ENCODE data around the gene ARHGAP9.
A peak's percentile ranks its signal among the peaks of the same experiment; 100 is the strongest.
"Not testable (repeated sequence)": the region's sequence is repeated elsewhere in the genome, so short reads cannot be mapped to it uniquely, and the experiment has no call there.

The ARHGAP9 gene

GRCh38 chr12:57500213-57500612 lies 20.5 kb upstream of the ARHGAP9 start:
- Histone ChIP-seq H3K9ac (ENCODE audit: low read length) (no peak overlapping the region), H3K27me3 (ENCODE audit: control insufficient read depth, insufficient read depth, low read length) (no peaks in the 10 kb centered on the region), H3K9me3 (ENCODE audit: control insufficient read depth, low read depth, low read length) (no peaks in the 10 kb centered on the region), H3K36me3 (ENCODE audit: control insufficient read depth, low read depth, low read length) (peaks cover 75% of the 10 kb centered on the region), H3K4me3 (ENCODE audit: low read length) (no peak overlapping the region), H3K27ac (ENCODE audit: low read length) (no peak overlapping the region), H3K4me1 (ENCODE audit: control insufficient read depth, low read depth, low read length) (no peaks in the 10 kb centered on the region)

GRCh38 chr12:57498571-57498970 lies 18.9 kb upstream of the ARHGAP9 start:
- H3K36me3 ChIP-seq (ENCODE audit: control insufficient read depth, low read depth, low read length), result peaks cover 61% of the 10 kb centered on the region
- H3K27ac ChIP-seq (ENCODE audit: low read length), result no peak overlapping the region
- no peak overlapping the region for H3K9ac ChIP-seq (ENCODE audit: low read length)
- H3K4me3 ChIP-seq (ENCODE audit: low read length), result no peak overlapping the region
- no peaks in the 10 kb centered on the region for H3K27me3 ChIP-seq (ENCODE audit: control insufficient read depth, insufficient read depth, low read length)
- H3K9me3 ChIP-seq (ENCODE audit: control insufficient read depth, low read depth, low read length), result no peaks in the 10 kb centered on the region
- no peaks in the 10 kb centered on the region for H3K4me1 ChIP-seq (ENCODE audit: control insufficient read depth, low read depth, low read length)

GRCh38 chr12:57498132-57498502 lies 18.5 kb upstream of the ARHGAP9 start:
- Histone ChIP-seq H3K36me3 (ENCODE audit: control insufficient read depth, low read depth, low read length) (peaks cover 59% of the 10 kb centered on the region), H3K4me3 (ENCODE audit: low read length) (no peak overlapping the region), H3K4me1 (ENCODE audit: control insufficient read depth, low read depth, low read length) (no peaks in the 10 kb centered on the region), H3K9ac (ENCODE audit: low read length) (no peak overlapping the region), H3K9me3 (ENCODE audit: control insufficient read depth, low read depth, low read length) (no peaks in the 10 kb centered on the region), H3K27ac (ENCODE audit: low read length) (no peak overlapping the region), H3K27me3 (ENCODE audit: control insufficient read depth, insufficient read depth, low read length) (no peaks in the 10 kb centered on the region)

- no peak overlapping the region for H3K9ac ChIP-seq (ENCODE audit: low read length)
- H3K27me3 ChIP-seq (ENCODE audit: control insufficient read depth, insufficient read depth, low read length), result no peaks in the 10 kb centered on the region
- H3K27ac ChIP-seq (ENCODE audit: low read length), result no peak overlapping the region
- H3K4me3 ChIP-seq (ENCODE audit: low read length), result no peak overlapping the region
- no peaks in the 10 kb centered on the region for H3K9me3 ChIP-seq (ENCODE audit: control insufficient read depth, low read depth, low read length)
- H3K36me3 ChIP-seq (ENCODE audit: control insufficient read depth, low read depth, low read length), result peaks cover 61% of the 10 kb centered on the region
- no peaks in the 10 kb centered on the region for H3K4me1 ChIP-seq (ENCODE audit: control insufficient read depth, low read depth, low read length)
Measured at GRCh38 chr12:57497223-57498131, 17.8 kb upstream of the ARHGAP9 start.

GRCh38 chr12:57496822-57497221 lies 17.2 kb upstream of the ARHGAP9 start:
- H3K9me3 ChIP-seq (ENCODE audit: control insufficient read depth, low read depth, low read length), result no peaks in the 10 kb centered on the region
- H3K27ac ChIP-seq (ENCODE audit: low read length), result no peak overlapping the region
- no peaks in the 10 kb centered on the region for H3K27me3 ChIP-seq (ENCODE audit: control insufficient read depth, insufficient read depth, low read length)
- no peaks in the 10 kb centered on the region for H3K4me1 ChIP-seq (ENCODE audit: control insufficient read depth, low read depth, low read length)
- H3K9ac ChIP-seq (ENCODE audit: low read length), result no peak overlapping the region
- no peak overlapping the region for H3K4me3 ChIP-seq (ENCODE audit: low read length)
- H3K36me3 ChIP-seq (ENCODE audit: control insufficient read depth, low read depth, low read length), result peaks cover 59% of the 10 kb centered on the region

- not testable (repeated sequence) for H3K4me1 ChIP-seq (ENCODE audit: control insufficient read depth, low read depth, low read length); H3K27ac ChIP-seq (ENCODE audit: low read length); H3K27me3 ChIP-seq (ENCODE audit: control insufficient read depth, insufficient read depth, low read length); H3K9ac ChIP-seq (ENCODE audit: low read length); H3K4me3 ChIP-seq (ENCODE audit: low read length); H3K9me3 ChIP-seq (ENCODE audit: control insufficient read depth, low read depth, low read length)
- H3K36me3 ChIP-seq (ENCODE audit: control insufficient read depth, low read depth, low read length), result peaks cover 59% of the 10 kb centered on the region
Measured at GRCh38 chr12:57495051-57495701, 15.5 kb upstream of the ARHGAP9 start.

GRCh38 chr12:57491393-57492280 lies 12.0 kb upstream of the ARHGAP9 start:
- no peak overlapping the region for H3K9ac ChIP-seq (ENCODE audit: low read length)
- H3K27me3 ChIP-seq (ENCODE audit: control insufficient read depth, insufficient read depth, low read length), result no peaks in the 10 kb centered on the region
- no peaks in the 10 kb centered on the region for H3K9me3 ChIP-seq (ENCODE audit: control insufficient read depth, low read depth, low read length)
- H3K4me3 ChIP-seq (ENCODE audit: low read length), result no peak overlapping the region
- H3K27ac ChIP-seq (ENCODE audit: low read length), result no peak overlapping the region
- H3K36me3 ChIP-seq (ENCODE audit: control insufficient read depth, low read depth, low read length), result peaks cover 43% of the 10 kb centered on the region
- H3K4me1 ChIP-seq (ENCODE audit: control insufficient read depth, low read depth, low read length), result no peaks in the 10 kb centered on the region

GRCh38 chr12:57490126-57490525 lies 10.5 kb upstream of the ARHGAP9 start:
- no peak overlapping the region for H3K4me3 ChIP-seq (ENCODE audit: low read length)
- H3K9me3 ChIP-seq (ENCODE audit: control insufficient read depth, low read depth, low read length), result no peaks in the 10 kb centered on the region
- H3K27me3 ChIP-seq (ENCODE audit: control insufficient read depth, insufficient read depth, low read length), result no peaks in the 10 kb centered on the region
- H3K36me3 ChIP-seq (ENCODE audit: control insufficient read depth, low read depth, low read length), result peaks cover 42% of the 10 kb centered on the region
- H3K4me1 ChIP-seq (ENCODE audit: control insufficient read depth, low read depth, low read length), result no peaks in the 10 kb centered on the region
- H3K9ac ChIP-seq (ENCODE audit: low read length), result no peak overlapping the region
- H3K27ac ChIP-seq (ENCODE audit: low read length), result no peak overlapping the region

- no peak overlapping the region for H3K27ac ChIP-seq (ENCODE audit: low read length)
Measured at GRCh38 chr12:57489157-57489641, 9.5 kb upstream of the ARHGAP9 start.

GRCh38 chr12:57488402-57489156 lies 8.9 kb upstream of the ARHGAP9 start:
- peak overlapping the region; percentile 99 for H3K4me3 ChIP-seq (ENCODE audit: low read length)
- H3K4me1 ChIP-seq (ENCODE audit: control insufficient read depth, low read depth, low read length), result peaks cover under 1% of the 10 kb centered on the region
- no peaks in the 10 kb centered on the region for H3K9me3 ChIP-seq (ENCODE audit: control insufficient read depth, low read depth, low read length)
- no peaks in the 10 kb centered on the region for H3K27me3 ChIP-seq (ENCODE audit: control insufficient read depth, insufficient read depth, low read length)
- peak overlapping the region; percentile 99 for H3K9ac ChIP-seq (ENCODE audit: low read length)
- H3K36me3 ChIP-seq (ENCODE audit: control insufficient read depth, low read depth, low read length), result peaks cover 40% of the 10 kb centered on the region
- peak overlapping the region; percentile 94 for H3K27ac ChIP-seq (ENCODE audit: low read length)

More at GRCh38 chr12:57489157-57489641, 9.5 kb upstream of the ARHGAP9 start:
- Histone ChIP-seq H3K4me3 (ENCODE audit: low read length) (peak overlapping the region; percentile 99), H3K27me3 (ENCODE audit: control insufficient read depth, insufficient read depth, low read length) (no peaks in the 10 kb centered on the region), H3K36me3 (ENCODE audit: control insufficient read depth, low read depth, low read length) (peaks cover 42% of the 10 kb centered on the region), H3K9me3 (ENCODE audit: control insufficient read depth, low read depth, low read length) (no peaks in the 10 kb centered on the region), H3K9ac (ENCODE audit: low read length) (peak overlapping the region; percentile 99), H3K4me1 (ENCODE audit: control insufficient read depth, low read depth, low read length) (no peaks in the 10 kb centered on the region)

Measured in iPS-18a (cell line).